ENCODE results near the gene NUCB2.

NUCB2 gene

GRCh38 chr11:17287058-17287457 lies 10.5 kb downstream of the NUCB2 start:
- TF ChIP-seq ZFX (IDR thresholded peaks at IDR 0.05; ENCODE audit: borderline replicate concordance) = no peak
- no peak for TF ChIP-seq CTCF (IDR thresholded peaks at IDR 0.05)
- H3K27ac ChIP-seq = no peak overlapping the region

GRCh38 chr11:17291710-17292109 lies 15.2 kb downstream of the NUCB2 start:
- no peak for TF ChIP-seq CTCF (IDR thresholded peaks at IDR 0.05)
- no peak for TF ChIP-seq ZFX (IDR thresholded peaks at IDR 0.05; ENCODE audit: borderline replicate concordance)
- H3K27ac ChIP-seq = no peak overlapping the region

GRCh38 chr11:17293311-17293710 lies 16.8 kb downstream of the NUCB2 start:
- H3K27ac ChIP-seq = no peak overlapping the region
- no peak for TF ChIP-seq ZFX (IDR thresholded peaks at IDR 0.05; ENCODE audit: borderline replicate concordance)

GRCh38 chr11:17294033-17294432 lies 17.5 kb downstream of the NUCB2 start:
- TF ChIP-seq CTCF (IDR thresholded peaks at IDR 0.05) (no peak), ZFX (IDR thresholded peaks at IDR 0.05; ENCODE audit: borderline replicate concordance) (no peak)
- H3K27ac ChIP-seq = no peak overlapping the region

GRCh38 chr11:17296852-17297559 lies 20.5 kb downstream of the NUCB2 start:
- no peak overlapping the region for H3K27ac ChIP-seq
- TF ChIP-seq CTCF (IDR thresholded peaks at IDR 0.05) (no peak), ZFX (IDR thresholded peaks at IDR 0.05; ENCODE audit: borderline replicate concordance) (no peak)

- H3K27ac ChIP-seq = no peak overlapping the region
- TF ChIP-seq CTCF (IDR thresholded peaks at IDR 0.05) (no peak), ZFX (IDR thresholded peaks at IDR 0.05; ENCODE audit: borderline replicate concordance) (no peak)
These were observed 21.8 kb downstream of the NUCB2 start for GRCh38 chr11:17298302-17298701.

GRCh38 chr11:17300372-17300771 lies 23.8 kb downstream of the NUCB2 start:
- no peak for TF ChIP-seq CTCF (IDR thresholded peaks at IDR 0.05)
- TF ChIP-seq ZFX (IDR thresholded peaks at IDR 0.05; ENCODE audit: borderline replicate concordance) = no peak
- no peak overlapping the region for H3K27ac ChIP-seq
